HG02588 (cell line): Measurements from ENCODE around the gene KCNQ1.

ENCODE experiments used
- ATAC-seq: cut with Tn5 transposase; IDR thresholded peaks from one replicate; pipeline ENCODE4 v1.9.1; 2021; ENCODE audit warnings: mild to moderate bottlenecking, moderate library complexity; ENCODE audit not compliant: unreplicated experiment

KCNQ1 gene

GRCh38 chr11:2770761-2771301 lies 326.0 kb downstream of the KCNQ1 start:
- ATAC-seq, result no peak

- no peak for ATAC-seq
Measured at GRCh38 chr11:2771758-2772466, 327.1 kb downstream of the KCNQ1 start.

GRCh38 chr11:2772544-2773031 lies 327.8 kb downstream of the KCNQ1 start:
- no peak for ATAC-seq

- ATAC-seq, result no peak
Measured at GRCh38 chr11:2774173-2775082, 329.6 kb downstream of the KCNQ1 start.

- no peak for ATAC-seq
Measured at GRCh38 chr11:2775083-2775625, 330.3 kb downstream of the KCNQ1 start.

GRCh38 chr11:2775626-2776350 lies 331.0 kb downstream of the KCNQ1 start:
- no peak for ATAC-seq

GRCh38 chr11:2776351-2777061 lies 331.7 kb downstream of the KCNQ1 start:
- ATAC-seq, result no peak

GRCh38 chr11:2777386-2777785 lies 332.6 kb downstream of the KCNQ1 start:
- no peak for ATAC-seq

GRCh38 chr11:2777871-2778629 lies 333.2 kb downstream of the KCNQ1 start:
- ATAC-seq, result no peak

GRCh38 chr11:2778630-2779498 lies 334.1 kb downstream of the KCNQ1 start:
- ATAC-seq, result no peak

- ATAC-seq, result no peak
Measured at GRCh38 chr11:2779499-2779980, 334.7 kb downstream of the KCNQ1 start.

GRCh38 chr11:2779981-2780849 lies 335.4 kb downstream of the KCNQ1 start:
- ATAC-seq, result no peak

- no peak for ATAC-seq
Measured at GRCh38 chr11:2780850-2781407, 336.1 kb downstream of the KCNQ1 start.

- no peak for ATAC-seq
Measured at GRCh38 chr11:2781408-2782274, 336.8 kb downstream of the KCNQ1 start.

GRCh38 chr11:2782769-2783168 lies 338.0 kb downstream of the KCNQ1 start:
- no peak for ATAC-seq

GRCh38 chr11:2783536-2784082 lies 338.8 kb downstream of the KCNQ1 start:
- ATAC-seq, result no peak
